Measurements from ENCODE around the gene EVI5.

- no peak for TF ChIP-seq CTCF (IDR thresholded peaks at IDR 0.05)
- no peak for TF ChIP-seq POLR2A (IDR thresholded peaks at IDR 0.05)
Measured at GRCh38 chr1:92475029-92475428, 309.9 kb downstream of the EVI5 start.

Data from body of pancreas (tissue), 4 donors.